Uterus (tissue), 2 donors: Measurements from ENCODE around the gene ROGDI.
"Not testable (repeated sequence)": the region's sequence is repeated elsewhere in the genome, so short reads cannot be mapped to it uniquely, and the experiment has no call there.

Experiments
- CTCF ChIP-seq, 4 experiments: fragments of 200-600 bp in 2 of 4; fragments of 450-650 bp in 2 of 4; sonication (generic) in 2 of 4; IDR thresholded peaks; one replicate each; pipeline ENCODE4 v1.5.1; 2016 to 2019; ENCODE audit warnings: antibody characterized with exemption in 4 of 4, mild to moderate bottlenecking in 2 of 4, moderate library complexity in 1 of 4
- POLR2A ChIP-seq, 2 donors: fragments of 450-650 bp; IDR thresholded peaks; one replicate each; pipeline ENCODE4 v1.6.1; 2016; ENCODE audit warnings: antibody characterized with exemption in 2 of 2, mild to moderate bottlenecking in 1 of 2, moderate library complexity in 1 of 2

- not testable (repeated sequence) for TF ChIP-seq CTCF, POLR2A (IDR thresholded peaks at IDR 0.05)
Measured at GRCh38 chr16:4784444-4784987, 17.9 kb downstream of the ROGDI start.
